Measurements from ENCODE around the gene CERS6. TPM values are rescaled to one million over a fixed set of nuclear protein-coding genes. Genes with fewer than 3 reads are reported as not detected.
A peak's percentile ranks its signal among the peaks of the same experiment; 100 is the strongest.

CERS6 gene
- total and polyA plus RNA-seq, 10 of the 15 experiments (the other 5 are each of a cell fraction or from before 2014, with no cell fraction given) = 1.3 to 20.4 (median 14.1) TPM

GRCh38 chr2:168773719-168774521 lies 317.8 kb downstream of the CERS6 start:
- Histone ChIP-seq H3K27ac (ENCODE audit: control insufficient read depth, insufficient read depth) (no peak overlapping the region), H3K9me3 (replicated peaks; ENCODE audit: control insufficient read depth, insufficient read depth, low read length) (no peaks in the 10 kb centered on the region), H2AFZ (ENCODE audit: control insufficient read depth, low read depth, low read length) (no peak overlapping the region), H3K4me2 (ENCODE audit: control insufficient read depth, insufficient read depth) (no peak overlapping the region), H3K79me2 (ENCODE audit: control insufficient read depth, insufficient read depth, low read length) (no peaks in the 10 kb centered on the region), H3K9ac (ENCODE audit: control insufficient read depth, insufficient read depth, low read length) (no peak overlapping the region), H3K27me3 (replicated peaks in 1 of 2; ENCODE audit: control insufficient read depth in 2 of 2, insufficient read depth in 2 of 2, low read length in 1 of 2) (no peaks in the 10 kb centered on the region), H4K20me1 (ENCODE audit: control insufficient read depth, insufficient read depth) (no peaks in the 10 kb centered on the region), H3K4me1 (ENCODE audit: control insufficient read depth, insufficient read depth, low read length) (no peaks in the 10 kb centered on the region), H3K36me3 (ENCODE audit: control insufficient read depth in 2 of 2, insufficient read depth in 2 of 2, low read length in 1 of 2) (peaks cover 0 to 7% of the 10 kb centered on the region in 2 experiments; a peak in 2 of 4 replicates), H3K4me3 (no peak overlapping the region)
- BruUV-seq (replicated peaks) = no TSS peak
- ChIA-PET POLR2A (no interaction called here), SMC1A (ENCODE audit: uncharacterized antibody, unreplicated experiment) (interaction anchor here (1.3 to 1.9 kb wide), 4 partner anchors 41 to 147 kb away, joined by 4 to 7 read pairs (median 4); no protein-coding TSS in a partner anchor), CTCF (interaction anchor here (0.6 to 2.5 kb wide), 9 partner anchors 10 to 432 kb away, joined by 3 to 12 read pairs (median 6); no protein-coding TSS in a partner anchor), RAD21 (ENCODE audit: unreplicated experiment) (interaction anchor here (1.3 kb wide), 1 partner anchor 427 kb away, joined by 4 read pairs; no protein-coding TSS in a partner anchor)
- peak; percentile 92 for ATAC-seq
- intact Hi-C loops (cut with micrococcal nuclease; ENCODE audit: unreplicated experiment) = loop anchor here (1.0 kb wide), 1 partner anchor 146 kb away; no protein-coding TSS in a partner anchor
- no peak for DNase-seq (ENCODE audit: low read depth, low spot score)
- 67% methylated on average over 9 of the region's 9 CpGs for WGBS (ENCODE audit: insufficient coverage, insufficient replicate concordance, low lambda C conversion rate, missing lambda C conversion rate)
- TF ChIP-seq GABPA (IDR thresholded peaks at IDR 0.05; ENCODE audit: low read depth) = no peak
- TF ChIP-seq CREM (IDR thresholded peaks at IDR 0.05; ENCODE audit: low read depth) = no peak
- no peak for TF ChIP-seq SP1 (IDR thresholded peaks at IDR 0.05; ENCODE audit: low read depth, low read length)
- 0 out of 2 replicates have a peak, but pooled peaks have one; percentile 35 for TF ChIP-seq SMC3 (IDR thresholded peaks at IDR 0.05; ENCODE audit: borderline replicate concordance, low read length)
- no peak for TF ChIP-seq SMAD1 (IDR thresholded peaks at IDR 0.05; ENCODE audit: low read depth, partially characterized antibody)
- TF ChIP-seq RUNX3 (IDR thresholded peaks at IDR 0.05; ENCODE audit: low read length) = peak; percentile 53
- TF ChIP-seq RAD21 (IDR thresholded peaks at IDR 0.05; ENCODE audit: insufficient read depth, low read depth, low read length) = peak; percentile 63
- peak; percentile 57 to 77 (median 66) for TF ChIP-seq CTCF (IDR thresholded peaks at IDR 0.05 in 2 of 3, conservative IDR thresholded peaks at IDR 0.05 in 1 of 3; ENCODE audit: control insufficient read depth in 2 of 3, extremely low read depth in 1 of 3, insufficient read depth in 1 of 3, low read depth in 3 of 3, low read length in 3 of 3)
- TF ChIP-seq POLR2A (IDR thresholded peaks at IDR 0.05; ENCODE audit: low read depth, low read length) = no peak
- no peak for FAIRE-seq
- in situ Hi-C loops (cut with MboI) = no loop called here

Data from GM12878 (cell line).